Measurements from ENCODE around the gene DNAJC18. TPM values are rescaled to one million over a fixed set of nuclear protein-coding genes. Genes with fewer than 3 reads are reported as not detected.

DNAJC18 gene
- total and polyA plus RNA-seq, 8 donors = 10.0 to 40.2 (median 28.8) TPM

GRCh38 chr5:139393497-139394122 is 45.7 kb downstream of the DNAJC18 start:
- peak overlapping the region; percentile 35 to 67 for H3K4me3 ChIP-seq
- no peaks in the 10 kb centered on the region for H3K9me3 ChIP-seq
- H3K27ac ChIP-seq = no peak overlapping the region
- TF ChIP-seq, protein P1, sequence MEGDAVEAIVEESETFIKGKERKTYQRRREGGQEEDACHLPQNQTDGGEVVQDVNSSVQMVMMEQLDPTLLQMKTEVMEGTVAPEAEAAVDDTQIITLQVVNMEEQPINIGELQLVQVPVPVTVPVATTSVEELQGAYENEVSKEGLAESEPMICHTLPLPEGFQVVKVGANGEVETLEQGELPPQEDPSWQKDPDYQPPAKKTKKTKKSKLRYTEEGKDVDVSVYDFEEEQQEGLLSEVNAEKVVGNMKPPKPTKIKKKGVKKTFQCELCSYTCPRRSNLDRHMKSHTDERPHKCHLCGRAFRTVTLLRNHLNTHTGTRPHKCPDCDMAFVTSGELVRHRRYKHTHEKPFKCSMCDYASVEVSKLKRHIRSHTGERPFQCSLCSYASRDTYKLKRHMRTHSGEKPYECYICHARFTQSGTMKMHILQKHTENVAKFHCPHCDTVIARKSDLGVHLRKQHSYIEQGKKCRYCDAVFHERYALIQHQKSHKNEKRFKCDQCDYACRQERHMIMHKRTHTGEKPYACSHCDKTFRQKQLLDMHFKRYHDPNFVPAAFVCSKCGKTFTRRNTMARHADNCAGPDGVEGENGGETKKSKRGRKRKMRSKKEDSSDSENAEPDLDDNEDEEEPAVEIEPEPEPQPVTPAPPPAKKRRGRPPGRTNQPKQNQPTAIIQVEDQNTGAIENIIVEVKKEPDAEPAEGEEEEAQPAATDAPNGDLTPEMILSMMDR (IDR thresholded peaks at IDR 0.05) = no peak
- intact Hi-C loops (cut with DNase I) = no loop called here
- ATAC-seq (no peak), DNase-seq (peak in 1 of 4 donors; percentile 9)
- no peaks in the 10 kb centered on the region for H3K36me3 ChIP-seq
- peaks cover 15 to 47% of the 10 kb centered on the region in 2 donors for H3K4me1 ChIP-seq
- H3K27me3 ChIP-seq = peaks cover 16 to 42% of the 10 kb centered on the region in 2 donors

DNA sequence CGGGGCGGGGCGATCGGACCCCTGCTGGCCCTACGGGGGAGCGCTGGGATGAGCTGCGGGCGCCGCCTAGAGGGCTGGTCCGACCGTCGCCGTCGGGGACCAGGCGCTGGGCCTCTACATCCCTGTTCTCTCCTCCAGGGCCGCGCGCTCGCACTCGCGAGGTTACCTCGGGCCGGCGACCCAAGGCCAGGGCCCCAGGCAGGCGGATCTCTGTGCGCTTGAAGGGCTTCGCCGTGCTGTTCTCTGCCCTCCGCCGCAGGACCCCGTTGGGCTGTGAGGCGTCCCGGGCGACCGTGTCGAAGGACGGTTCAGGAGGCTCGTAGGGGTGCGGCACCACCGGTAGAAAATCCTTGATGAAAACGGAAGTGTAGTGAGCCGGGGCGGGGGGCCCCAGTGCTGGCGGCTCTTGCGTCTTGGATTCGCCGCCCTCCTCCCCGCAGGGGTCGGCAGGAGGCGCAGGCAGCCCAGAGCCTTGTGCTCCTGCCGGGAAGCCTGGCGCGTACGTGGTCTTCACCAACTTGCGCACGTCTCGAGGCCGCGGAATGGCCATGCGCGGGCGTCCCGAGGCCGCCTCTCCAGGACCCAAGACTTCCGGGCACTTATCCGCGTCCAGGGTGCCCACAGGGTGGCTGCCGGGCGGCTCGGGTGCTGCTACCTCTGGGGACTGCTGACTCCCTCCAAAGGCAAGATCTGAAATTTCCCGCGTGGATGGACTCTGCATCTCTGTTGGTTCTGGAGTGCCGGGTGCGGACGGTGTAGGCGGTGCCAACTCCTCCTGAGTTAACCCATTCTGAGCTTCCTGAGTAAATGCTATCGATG is 46.4 kb downstream of the DNAJC18 start:
- H3K27ac ChIP-seq = peak overlapping the region in 1 of 2 donors; percentile 13
- no peaks in the 10 kb centered on the region for H3K36me3 ChIP-seq
- ATAC-seq (peak; percentile 68), DNase-seq (peak; percentile 37 to 95 (median 66))
- peaks cover 16 to 42% of the 10 kb centered on the region in 2 donors for H3K27me3 ChIP-seq
- peak overlapping the region; percentile 35 to 67 for H3K4me3 ChIP-seq
- TF ChIP-seq, protein P1 (IDR thresholded peaks at IDR 0.05) = peak; percentile 29 to 69
- H3K4me1 ChIP-seq = peaks cover 15 to 54% of the 10 kb centered on the region in 2 donors
- intact Hi-C loops (cut with DNase I) = no loop called here
- H3K9me3 ChIP-seq = no peaks in the 10 kb centered on the region

- peaks cover 16 to 42% of the 10 kb centered on the region in 2 donors for H3K27me3 ChIP-seq
- DNase-seq = peak in 2 of 4 donors; percentile 5 to 85
- intact Hi-C loops (cut with DNase I) = no loop called here
- peak; percentile 2 for ATAC-seq
- H3K36me3 ChIP-seq = no peaks in the 10 kb centered on the region
- TF ChIP-seq, protein P1 (IDR thresholded peaks at IDR 0.05) = no peak
- peaks cover 15 to 54% of the 10 kb centered on the region in 2 donors for H3K4me1 ChIP-seq
- H3K27ac ChIP-seq = no peak overlapping the region
- H3K4me3 ChIP-seq = peak overlapping the region; percentile 35 to 67
- no peaks in the 10 kb centered on the region for H3K9me3 ChIP-seq
Measured at GRCh38 chr5:139392324-139392677, 47.0 kb downstream of the DNAJC18 start.

GRCh38 chr5:139391570-139392323 is 47.6 kb downstream of the DNAJC18 start:
- no peak overlapping the region for H3K27ac ChIP-seq
- TF ChIP-seq, protein P1 (IDR thresholded peaks at IDR 0.05) = no peak
- no peaks in the 10 kb centered on the region for H3K36me3 ChIP-seq
- H3K4me1 ChIP-seq = peaks cover 15 to 54% of the 10 kb centered on the region in 2 donors
- H3K4me3 ChIP-seq = peak overlapping the region in 1 of 2 donors; percentile 67
- no peaks in the 10 kb centered on the region for H3K9me3 ChIP-seq
- DNase-seq (no peak), ATAC-seq (no peak)
- intact Hi-C loops (cut with DNase I) = no loop called here
- H3K27me3 ChIP-seq = peaks cover 16 to 42% of the 10 kb centered on the region in 2 donors
